WERI-Rb-1 (cell line): Measurements from ENCODE around the gene C20orf144.

Source experiments
- DNase-seq: peaks from one replicate; pipeline ENCODE4 v3.0.0-alpha.2; 2020
- H3K27ac ChIP-seq: fragments of 250-450 bp; sonication (Bioruptor Pico); 2 replicates; pipeline ENCODE4 v1.5.1; 2020; ENCODE audit warnings: mild to moderate bottlenecking, moderate library complexity
- H3K27me3 ChIP-seq: fragments of 250-450 bp; sonication (Bioruptor Pico); 2 replicates; pipeline ENCODE4 v1.5.1; 2021; ENCODE audit warnings: mild to moderate bottlenecking, low read depth, moderate library complexity; ENCODE audit not compliant: insufficient read depth, severe bottlenecking
- H3K36me3 ChIP-seq: fragments of 250-450 bp; sonication (Bioruptor Pico); 2 replicates; pipeline ENCODE4 v1.5.1; 2020; ENCODE audit warnings: mild to moderate bottlenecking, moderate library complexity
- H3K4me3 ChIP-seq: 2 replicates; pipeline ENCODE4 v1.5.1; 2011; ENCODE audit warnings: low read depth, mild to moderate bottlenecking, control low read depth, low read length
- H3K9me3 ChIP-seq: fragments of 250-450 bp; sonication (Bioruptor Pico); 2 replicates; pipeline ENCODE4 v1.5.1; 2021; ENCODE audit warnings: mild to moderate bottlenecking, moderate library complexity; ENCODE audit not compliant: severe bottlenecking
- TF ChIP-seq, protein P1 (sequence below): IDR thresholded peaks from 2 replicates; pipeline ENCODE4 v1.5.1; 2011; ENCODE audit warnings: low read depth, mild to moderate bottlenecking, control low read depth, inconsistent platforms, low read length

The C20orf144 gene

GRCh38 chr20:33656010-33656782, 5.9 kb upstream of the C20orf144 start:
- Histone ChIP-seq H3K36me3 (peaks cover 27% of the 10 kb centered on the region), H3K27ac (no peak overlapping the region), H3K27me3 (no peaks in the 10 kb centered on the region), H3K9me3 (no peaks in the 10 kb centered on the region), H3K4me3 (no peak overlapping the region)
- no peak for DNase-seq
- TF ChIP-seq, protein P1, sequence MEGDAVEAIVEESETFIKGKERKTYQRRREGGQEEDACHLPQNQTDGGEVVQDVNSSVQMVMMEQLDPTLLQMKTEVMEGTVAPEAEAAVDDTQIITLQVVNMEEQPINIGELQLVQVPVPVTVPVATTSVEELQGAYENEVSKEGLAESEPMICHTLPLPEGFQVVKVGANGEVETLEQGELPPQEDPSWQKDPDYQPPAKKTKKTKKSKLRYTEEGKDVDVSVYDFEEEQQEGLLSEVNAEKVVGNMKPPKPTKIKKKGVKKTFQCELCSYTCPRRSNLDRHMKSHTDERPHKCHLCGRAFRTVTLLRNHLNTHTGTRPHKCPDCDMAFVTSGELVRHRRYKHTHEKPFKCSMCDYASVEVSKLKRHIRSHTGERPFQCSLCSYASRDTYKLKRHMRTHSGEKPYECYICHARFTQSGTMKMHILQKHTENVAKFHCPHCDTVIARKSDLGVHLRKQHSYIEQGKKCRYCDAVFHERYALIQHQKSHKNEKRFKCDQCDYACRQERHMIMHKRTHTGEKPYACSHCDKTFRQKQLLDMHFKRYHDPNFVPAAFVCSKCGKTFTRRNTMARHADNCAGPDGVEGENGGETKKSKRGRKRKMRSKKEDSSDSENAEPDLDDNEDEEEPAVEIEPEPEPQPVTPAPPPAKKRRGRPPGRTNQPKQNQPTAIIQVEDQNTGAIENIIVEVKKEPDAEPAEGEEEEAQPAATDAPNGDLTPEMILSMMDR, result no peak

DNA sequence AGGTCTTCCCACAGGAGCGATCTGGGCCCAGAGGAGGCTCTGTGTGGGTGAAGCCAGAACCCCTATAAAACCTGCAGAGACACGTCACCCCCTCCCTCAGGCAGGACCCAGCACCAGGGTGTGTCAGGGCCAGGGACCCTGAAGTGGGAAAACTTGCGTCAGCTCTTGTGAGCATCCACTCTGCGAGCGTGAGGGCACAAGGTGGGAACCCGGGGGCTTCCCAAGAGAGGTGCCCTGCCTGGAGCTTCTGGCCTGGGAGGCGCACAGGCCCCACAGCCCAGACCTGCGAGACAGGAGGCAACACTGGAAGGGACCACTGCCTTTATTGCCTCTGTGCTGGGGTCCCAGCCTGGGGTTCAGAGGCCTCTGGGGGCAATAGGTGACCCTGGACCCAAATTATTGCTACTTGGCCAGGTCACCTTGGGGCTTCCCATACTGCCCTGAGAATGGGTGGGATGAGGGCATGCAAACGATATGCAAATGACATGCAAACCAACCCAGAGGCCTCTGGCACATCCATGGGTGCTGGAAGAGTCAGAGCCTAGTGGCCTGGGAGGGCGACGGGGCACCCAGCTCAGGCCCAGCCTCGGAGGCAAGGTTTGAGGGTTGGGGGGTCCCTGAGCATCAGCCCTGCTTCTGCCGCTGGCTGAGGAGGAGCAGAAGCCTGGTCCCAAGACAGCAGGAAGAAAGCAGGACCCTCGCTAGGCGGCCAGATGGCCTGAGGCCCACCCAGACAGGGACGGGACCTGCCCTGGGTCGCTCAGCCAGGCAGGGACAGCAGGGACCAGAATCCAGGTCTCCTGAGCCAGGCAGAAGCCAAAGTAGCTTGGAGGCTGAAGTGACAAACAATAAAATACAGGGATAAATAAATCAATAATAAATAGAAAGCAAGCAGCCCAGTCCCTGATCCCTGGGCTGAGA, 5.1 kb upstream of the C20orf144 start:
- Histone ChIP-seq H3K27ac (no peak overlapping the region), H3K27me3 (no peaks in the 10 kb centered on the region), H3K9me3 (no peaks in the 10 kb centered on the region), H3K36me3 (peaks cover 27% of the 10 kb centered on the region), H3K4me3 (no peak overlapping the region)
- TF ChIP-seq, protein P1, result no peak
- no peak for DNase-seq

GRCh38 chr20:33657704-33658095, 4.4 kb upstream of the C20orf144 start:
- peaks cover 27% of the 10 kb centered on the region for H3K36me3 ChIP-seq
- no peak overlapping the region for H3K4me3 ChIP-seq
- H3K27ac ChIP-seq, result no peak overlapping the region
- H3K9me3 ChIP-seq, result no peaks in the 10 kb centered on the region
- no peaks in the 10 kb centered on the region for H3K27me3 ChIP-seq
- TF ChIP-seq, protein P1, result no peak
- no peak for DNase-seq

GRCh38 chr20:33658510-33658909, 3.6 kb upstream of the C20orf144 start:
- Histone ChIP-seq H3K36me3 (peaks cover 27% of the 10 kb centered on the region), H3K27ac (no peak overlapping the region), H3K27me3 (no peaks in the 10 kb centered on the region), H3K4me3 (no peak overlapping the region), H3K9me3 (no peaks in the 10 kb centered on the region)
- TF ChIP-seq, protein P1, result no peak
- DNase-seq, result no peak

GRCh38 chr20:33658929-33659328, 3.2 kb upstream of the C20orf144 start:
- Histone ChIP-seq H3K9me3 (no peaks in the 10 kb centered on the region), H3K27ac (no peak overlapping the region), H3K4me3 (no peak overlapping the region), H3K36me3 (peaks cover 27% of the 10 kb centered on the region), H3K27me3 (no peaks in the 10 kb centered on the region)
- TF ChIP-seq, protein P1, result no peak
- DNase-seq, result no peak
